SK-N-SH (cell line): Measurements from ENCODE around the gene SLC35B4. TPM values are rescaled to one million over a fixed set of nuclear protein-coding genes. Genes with fewer than 3 reads are reported as not detected.

Source experiments
- CTCF ChIA-PET: fragments of 300-600, 350-600 bp; formaldehyde crosslinking; extraction: SDS; loops from one replicate; lab custom pipeline; 2021; lab: Yijun Ruan, JAX
- POLR2A ChIA-PET: fragments of 350-600 bp; sonication (Branson Sonifier 250); formaldehyde crosslinking; extraction: SDS; loops from one replicate; lab custom pipeline; 2020; ENCODE audit warnings: antibody characterized with exemption, inconsistent platforms; lab: Yijun Ruan, JAX
- DNase-seq: peaks from one replicate; pipeline ENCODE4 v3.0.0; 2012
- H2AFZ ChIP-seq: fragments of 200-600 bp; sonication (generic); 2 replicates; pipeline ENCODE4 v1.8.1; 2016; ENCODE audit warnings: antibody characterized with exemption, mild to moderate bottlenecking, low read depth
- H3F3A ChIP-seq: fragments of 200-600 bp; sonication (generic); replicated peaks from 2 replicates; pipeline ENCODE3; 2016; ENCODE audit warnings: antibody characterized with exemption, mild to moderate bottlenecking; ENCODE audit not compliant: insufficient read depth
- H3K27ac ChIP-seq, 2 experiments: fragments of 200-500 bp in 1 of 2; fragments of 200-600 bp in 1 of 2; sonication (Bioruptor generic) in 1 of 2; sonication (generic), shearing (Covaris generic) in 1 of 2; 2 replicates each; pipeline versions ENCODE4 v1.5.1 to v1.6.1; 2014 to 2016; ENCODE audit warnings: low read depth in 2 of 2, inconsistent platforms in 1 of 2, low read length in 1 of 2, mild to moderate bottlenecking in 1 of 2, mixed read lengths in 1 of 2
- H3K27me3 ChIP-seq: fragments of 200-600 bp; sonication (generic), shearing (Covaris generic); 2 replicates; pipeline ENCODE4 v1.6.1; 2016; ENCODE audit warnings: mixed run types; ENCODE audit not compliant: insufficient read depth
- H3K36me3 ChIP-seq, 2 experiments: fragments of 200-500 bp in 1 of 2; fragments of 200-600 bp in 1 of 2; sonication (Bioruptor generic) in 1 of 2; sonication (generic) in 1 of 2; replicated peaks in 1 of 2; 2 replicates each; pipeline versions ENCODE3 to v1.5.1; 2014 to 2016; ENCODE audit warnings: low read length in 1 of 2, mild to moderate bottlenecking in 1 of 2; ENCODE audit not compliant: insufficient read depth in 2 of 2, control insufficient read depth in 1 of 2
- H3K4me1 ChIP-seq, 2 experiments: fragments of 200-500 bp in 1 of 2; fragments of 200-600 bp in 1 of 2; sonication (Bioruptor generic) in 1 of 2; sonication (generic), shearing (Covaris generic) in 1 of 2; 2 replicates each; pipeline versions ENCODE4 v1.5.1 to v1.6.1; 2014 to 2016; ENCODE audit warnings: low read depth in 1 of 2, low read length in 1 of 2, mixed run types in 1 of 2; ENCODE audit not compliant: insufficient read depth in 2 of 2, control insufficient read depth in 1 of 2
- H3K4me2 ChIP-seq: fragments of 200-600 bp; sonication (generic), shearing (Covaris generic); 2 replicates; pipeline ENCODE4 v1.6.1; 2017; ENCODE audit warnings: mixed run types
- H3K4me3 ChIP-seq, 2 experiments: fragments of 200-500 bp in 1 of 2; fragments of 200-600 bp in 1 of 2; sonication (Bioruptor generic) in 1 of 2; sonication (generic), shearing (Covaris generic) in 1 of 2; 2 replicates each; pipeline versions ENCODE4 v1.5.1 to v1.8.1; 2014 to 2016; ENCODE audit warnings: low read depth in 2 of 2, inconsistent platforms in 1 of 2, low read length in 1 of 2, mild to moderate bottlenecking in 1 of 2, mixed read lengths in 1 of 2, moderate library complexity in 1 of 2
- H3K79me2 ChIP-seq: fragments of 200-600 bp; sonication (generic); 2 replicates; pipeline ENCODE4 v1.8.1; 2017; ENCODE audit warnings: mild to moderate bottlenecking; ENCODE audit not compliant: insufficient read depth
- H3K9ac ChIP-seq: fragments of 200-600 bp; sonication (generic); 2 replicates; pipeline ENCODE4 v1.6.1; 2017; ENCODE audit warnings: mixed run types
- H3K9me2 ChIP-seq: fragments of 200-600 bp; sonication (generic); 2 replicates; pipeline ENCODE4 v1.6.1; 2017; ENCODE audit warnings: mixed run types
- H3K9me3 ChIP-seq: fragments of 200-600 bp; sonication (generic); 2 replicates; pipeline ENCODE4 v1.6.1; 2017; ENCODE audit warnings: mixed run types, mild to moderate bottlenecking, moderate library complexity
- H4K20me1 ChIP-seq: fragments of 200-600 bp; sonication (generic); 2 replicates; pipeline ENCODE4 v1.6.1; 2017; ENCODE audit warnings: mild to moderate bottlenecking, mixed run types; ENCODE audit not compliant: insufficient read depth
- CHD2 ChIP-seq: fragments of 150-350 bp; IDR thresholded peaks from 2 replicates; pipeline ENCODE4 v1.6.1; 2018; ENCODE audit warnings: low read length; ENCODE audit not compliant: partially characterized antibody
- CTCF ChIP-seq: fragments of 200-600 bp; sonication (generic); IDR thresholded peaks from 2 replicates; pipeline ENCODE4 v1.6.1; 2017; ENCODE audit warnings: antibody characterized with exemption, mild to moderate bottlenecking, moderate library complexity
- ELF1 ChIP-seq: IDR thresholded peaks from 2 replicates; pipeline ENCODE4 v1.4.0; 2012
- EP300 ChIP-seq, 2 experiments: IDR thresholded peaks; 2 replicates each; pipeline versions ENCODE4 v1.4.0 to v1.6.1; 2012; ENCODE audit warnings: borderline replicate concordance in 1 of 2, low read depth in 1 of 2, low read length in 1 of 2
- FOXM1 ChIP-seq: IDR thresholded peaks from 2 replicates; pipeline ENCODE4 v1.4.0; 2012; ENCODE audit warnings: low read depth, mild to moderate bottlenecking
- GATA2 ChIP-seq: sonication (generic); formaldehyde crosslinking; IDR thresholded peaks from 2 replicates; pipeline ENCODE4 v1.5.0; 2020; ENCODE audit warnings: mild to moderate bottlenecking, missing genetic modification reagents
- NFIC ChIP-seq: IDR thresholded peaks from 2 replicates; pipeline ENCODE4 v1.4.0; 2012; ENCODE audit warnings: borderline replicate concordance
- NRF1 ChIP-seq: IDR thresholded peaks from 2 replicates; pipeline ENCODE4 v1.6.1; 2012; ENCODE audit warnings: low read depth, mild to moderate bottlenecking, low read length
- POLR2AphosphoS5 ChIP-seq: IDR thresholded peaks from 2 replicates; pipeline ENCODE4 v1.6.1; 2012; ENCODE audit warnings: low read depth, low read length
- RAD21 ChIP-seq: IDR thresholded peaks from 2 replicates; pipeline ENCODE4 v1.6.1; 2012; ENCODE audit warnings: mild to moderate bottlenecking, low read length
- RFX5 ChIP-seq: IDR thresholded peaks from 2 replicates; pipeline ENCODE4 v1.6.1; 2012; ENCODE audit warnings: mild to moderate bottlenecking, improper control_type of control experiment, low read length
- TAF1 ChIP-seq: IDR thresholded peaks from 2 replicates; pipeline ENCODE4 v1.6.1; 2012; ENCODE audit warnings: low read depth, mild to moderate bottlenecking, low read length, moderate library complexity, borderline replicate concordance
- TCF12 ChIP-seq: IDR thresholded peaks from 2 replicates; pipeline ENCODE4 v1.4.0; 2012
- USF1 ChIP-seq: IDR thresholded peaks from 2 replicates; pipeline ENCODE4 v1.4.0; 2012; ENCODE audit warnings: low read depth, borderline replicate concordance
- USF2 ChIP-seq: fragments of 150-350 bp; IDR thresholded peaks from 2 replicates; pipeline ENCODE4 v1.6.1; 2017; ENCODE audit warnings: antibody characterized with exemption, low read length, low read depth, borderline replicate concordance
- YY1 ChIP-seq: IDR thresholded peaks from 2 replicates; pipeline ENCODE4 v1.4.0; 2012; ENCODE audit warnings: low read depth, mild to moderate bottlenecking
- WGBS: methylation state at CpG from one replicate; pipeline ENCODE4 v1.1.6; 2017; ENCODE audit warnings: low lambda C conversion rate; 5-methylcytosine and 5-hydroxymethylcytosine counted together
- polyA plus RNA-seq, 3 experiments: library from polyadenylated mRNA; depleted of rRNA; stranded (reverse); fragments of >200 nt; gene quantifications; 2 replicates each; pipeline ENCODE4 v1.2.3, GENCODE V29; 2012
- TF ChIP-seq, protein P1 (sequence below): IDR thresholded peaks from 2 replicates; pipeline ENCODE4 v1.4.0; 2012; ENCODE audit warnings: low read depth, borderline replicate concordance

The SLC35B4 gene
- polyA plus RNA-seq, 1 of the 3 experiments (the other 2 are of a cell fraction): 19.3 TPM

DNA sequence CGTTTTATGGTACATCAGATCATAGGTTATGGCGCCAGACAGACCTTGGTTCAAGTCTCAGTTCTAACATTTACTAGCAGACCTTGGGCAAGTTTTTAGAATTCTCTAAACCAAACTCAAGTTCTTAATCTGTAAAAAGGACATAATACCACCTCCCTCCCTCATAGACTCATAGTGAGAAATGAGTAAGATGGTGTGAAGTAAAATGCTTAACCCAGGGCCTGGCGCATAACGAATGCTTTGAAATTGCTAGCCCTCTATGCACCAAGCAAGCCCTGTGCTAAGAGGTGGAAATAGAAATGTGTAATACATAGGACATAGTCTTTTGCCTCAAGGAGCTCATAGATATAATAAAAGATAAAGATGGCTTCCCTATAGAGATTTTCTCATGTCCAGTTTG lies 17.7 kb upstream of the SLC35B4 start:
- Histone ChIP-seq H3K4me2 (no peak overlapping the region), H3K79me2 (no peaks in the 10 kb centered on the region), H3F3A (no peaks in the 10 kb centered on the region), H3K9me2 (no peaks in the 10 kb centered on the region), H3K36me3 (no peaks in the 10 kb centered on the region), H3K27ac (no peak overlapping the region), H2AFZ (no peak overlapping the region), H4K20me1 (no peaks in the 10 kb centered on the region), H3K4me1 (peaks cover 0 to 5% of the 10 kb centered on the region in 2 experiments; a peak in 2 of 4 replicates), H3K9ac (no peak overlapping the region), H3K9me3 (no peaks in the 10 kb centered on the region), H3K27me3 (peaks cover 36% of the 10 kb centered on the region), H3K4me3 (no peak overlapping the region)
- ChIA-PET CTCF (no interaction called here), POLR2A (no interaction called here)
- TF ChIP-seq POLR2AphosphoS5 (no peak), TAF1 (no peak), GATA2 (CRISPR knock-in tag) (no peak), EP300 (IDR thresholded peaks at IDR 0.05; ENCODE audit: borderline replicate concordance in 1 of 2, low read depth in 1 of 2, low read length in 1 of 2) (no peak), CHD2 (no peak)
- TF ChIP-seq, protein P1, sequence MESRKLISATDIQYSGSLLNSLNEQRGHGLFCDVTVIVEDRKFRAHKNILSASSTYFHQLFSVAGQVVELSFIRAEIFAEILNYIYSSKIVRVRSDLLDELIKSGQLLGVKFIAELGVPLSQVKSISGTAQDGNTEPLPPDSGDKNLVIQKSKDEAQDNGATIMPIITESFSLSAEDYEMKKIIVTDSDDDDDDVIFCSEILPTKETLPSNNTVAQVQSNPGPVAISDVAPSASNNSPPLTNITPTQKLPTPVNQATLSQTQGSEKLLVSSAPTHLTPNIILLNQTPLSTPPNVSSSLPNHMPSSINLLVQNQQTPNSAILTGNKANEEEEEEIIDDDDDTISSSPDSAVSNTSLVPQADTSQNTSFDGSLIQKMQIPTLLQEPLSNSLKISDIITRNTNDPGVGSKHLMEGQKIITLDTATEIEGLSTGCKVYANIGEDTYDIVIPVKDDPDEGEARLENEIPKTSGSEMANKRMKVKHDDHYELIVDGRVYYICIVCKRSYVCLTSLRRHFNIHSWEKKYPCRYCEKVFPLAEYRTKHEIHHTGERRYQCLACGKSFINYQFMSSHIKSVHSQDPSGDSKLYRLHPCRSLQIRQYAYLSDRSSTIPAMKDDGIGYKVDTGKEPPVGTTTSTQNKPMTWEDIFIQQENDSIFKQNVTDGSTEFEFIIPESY: no peak
- no peak for DNase-seq
- WGBS: 71% methylated on average over 4 of the region's 4 CpGs

GRCh38 chr7:134333943-134334342 lies 17.2 kb upstream of the SLC35B4 start:
- TF ChIP-seq USF1: no peak
- H3K9me2 ChIP-seq: no peaks in the 10 kb centered on the region
- H3K36me3 ChIP-seq: no peaks in the 10 kb centered on the region
- H3F3A ChIP-seq: no peaks in the 10 kb centered on the region
- ChIA-PET CTCF (no interaction called here), POLR2A (no interaction called here)
- peaks cover 35% of the 10 kb centered on the region for H3K27me3 ChIP-seq
- no peak overlapping the region for H3K4me3 ChIP-seq
- H3K9ac ChIP-seq: no peak overlapping the region
- H3K9me3 ChIP-seq: no peaks in the 10 kb centered on the region
- H2AFZ ChIP-seq: no peak overlapping the region
- no peak for DNase-seq
- H3K4me1 ChIP-seq: peaks cover 0 to 7% of the 10 kb centered on the region in 2 experiments; a peak in 2 of 4 replicates
- H4K20me1 ChIP-seq: no peaks in the 10 kb centered on the region
- H3K4me2 ChIP-seq: no peak overlapping the region
- H3K27ac ChIP-seq: no peak overlapping the region
- no peaks in the 10 kb centered on the region for H3K79me2 ChIP-seq
- 71% methylated on average over 13 of the region's 13 CpGs for WGBS

DNA sequence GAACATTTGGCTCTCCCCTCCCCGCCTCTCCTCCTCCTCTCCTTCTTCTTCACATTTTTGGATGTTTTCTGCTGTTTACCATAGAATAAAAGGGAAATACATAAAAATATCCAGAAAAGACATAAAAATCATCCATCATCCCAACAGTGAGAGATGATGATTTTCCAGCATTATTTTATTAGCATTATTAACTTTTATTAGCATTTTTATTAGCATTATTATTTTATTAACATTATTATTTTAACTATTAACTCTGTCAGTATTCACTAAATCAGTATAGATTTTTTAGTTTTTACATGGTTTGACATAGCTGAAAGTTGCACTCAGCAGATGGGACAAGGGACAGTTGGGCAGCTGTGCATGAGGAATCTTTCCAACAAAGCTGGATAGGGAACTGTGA lies 16.2 kb upstream of the SLC35B4 start:
- Histone ChIP-seq H3K36me3 (no peaks in the 10 kb centered on the region), H3K9me2 (no peaks in the 10 kb centered on the region), H3K79me2 (no peaks in the 10 kb centered on the region), H3K27me3 (peaks cover 30% of the 10 kb centered on the region), H2AFZ (no peak overlapping the region), H3K4me3 (no peak overlapping the region), H3K9me3 (no peaks in the 10 kb centered on the region), H4K20me1 (no peaks in the 10 kb centered on the region), H3K9ac (no peak overlapping the region), H3K4me2 (no peak overlapping the region), H3K4me1 (peaks cover 0 to 7% of the 10 kb centered on the region in 2 experiments; a peak in 2 of 4 replicates), H3K27ac (no peak overlapping the region), H3F3A (no peaks in the 10 kb centered on the region)
- no peak for TF ChIP-seq CTCF
- TF ChIP-seq RFX5: no peak
- TF ChIP-seq ELF1: no peak
- TF ChIP-seq FOXM1: no peak
- no peak for TF ChIP-seq TCF12
- TF ChIP-seq NFIC: no peak
- no peak for TF ChIP-seq EP300 (IDR thresholded peaks at IDR 0.05; ENCODE audit: borderline replicate concordance in 1 of 2, low read depth in 1 of 2, low read length in 1 of 2)
- TF ChIP-seq USF2: no peak
- no peak for TF ChIP-seq RAD21
- TF ChIP-seq YY1: no peak
- TF ChIP-seq NRF1: no peak
- POLR2A ChIA-PET: no interaction called here
- 56% methylated on average over 1 of the region's 1 CpG for WGBS
- no peak for DNase-seq
- CTCF ChIA-PET: interaction anchor here (1.0 to 1.2 kb wide), 4 partner anchors 12 to 100 kb away, joined by 3 to 4 read pairs (median 4); no protein-coding TSS in a partner anchor
